ENCODE results near the gene CCDC150.

Gene CCDC150

GRCh38 chr2:196745711-196746110 lies 106.2 kb downstream of the CCDC150 start:
- Histone ChIP-seq H3K9ac (ENCODE audit: low read depth, low read length) (no peak overlapping the region), H3K9me3 (ENCODE audit: control insufficient read depth, insufficient read depth, low read length) (no peaks in the 10 kb centered on the region; the same call in 1 of the 2 replicates), H3K4me1 (ENCODE audit: insufficient read depth, low read length) (0 out of 2 replicates have a peak, but pooled peaks cover 3% of the 10 kb centered on the region), H3K36me3 (ENCODE audit: insufficient read depth, low read length) (no peaks in the 10 kb centered on the region; the same call in 1 of the 2 replicates)

GRCh38 chr2:196747400-196747799 lies 107.9 kb downstream of the CCDC150 start:
- Histone ChIP-seq H3K9ac (ENCODE audit: low read depth, low read length) (no peak overlapping the region), H3K36me3 (ENCODE audit: insufficient read depth, low read length) (no peaks in the 10 kb centered on the region; the same call in 1 of the 2 replicates), H3K9me3 (ENCODE audit: control insufficient read depth, insufficient read depth, low read length) (no peaks in the 10 kb centered on the region; the same call in 1 of the 2 replicates), H3K4me1 (ENCODE audit: insufficient read depth, low read length) (0 out of 2 replicates have a peak, but pooled peaks cover 3% of the 10 kb centered on the region)

GRCh38 chr2:196748123-196748522 lies 108.6 kb downstream of the CCDC150 start:
- no peaks in the 10 kb centered on the region for H3K9me3 ChIP-seq (ENCODE audit: control insufficient read depth, insufficient read depth, low read length)
- H3K36me3 ChIP-seq (ENCODE audit: insufficient read depth, low read length) = no peaks in the 10 kb centered on the region
- no peak overlapping the region for H3K9ac ChIP-seq (ENCODE audit: low read depth, low read length)
- H3K4me1 ChIP-seq (ENCODE audit: insufficient read depth, low read length) = 0 out of 2 replicates have a peak, but pooled peaks cover under 1% of the 10 kb centered on the region

GRCh38 chr2:196750291-196750923 lies 110.9 kb downstream of the CCDC150 start:
- H3K9ac ChIP-seq (ENCODE audit: low read depth, low read length) = no peak overlapping the region
- H3K4me1 ChIP-seq (ENCODE audit: insufficient read depth, low read length) = no peaks in the 10 kb centered on the region
- H3K9me3 ChIP-seq (ENCODE audit: control insufficient read depth, insufficient read depth, low read length) = no peaks in the 10 kb centered on the region
- no peaks in the 10 kb centered on the region for H3K36me3 ChIP-seq (ENCODE audit: insufficient read depth, low read length)

- Histone ChIP-seq H3K9me3 (ENCODE audit: control insufficient read depth, insufficient read depth, low read length) (no peaks in the 10 kb centered on the region), H3K36me3 (ENCODE audit: insufficient read depth, low read length) (no peaks in the 10 kb centered on the region), H3K9ac (ENCODE audit: low read depth, low read length) (no peak overlapping the region), H3K4me1 (ENCODE audit: insufficient read depth, low read length) (no peaks in the 10 kb centered on the region)
Observed at GRCh38 chr2:196750977-196751631, 111.6 kb downstream of the CCDC150 start.

- no peak overlapping the region for H3K9ac ChIP-seq (ENCODE audit: low read depth, low read length)
- H3K4me1 ChIP-seq (ENCODE audit: insufficient read depth, low read length) = no peaks in the 10 kb centered on the region
- H3K9me3 ChIP-seq (ENCODE audit: control insufficient read depth, insufficient read depth, low read length) = no peaks in the 10 kb centered on the region
- peaks cover 4% of the 10 kb centered on the region for H3K36me3 ChIP-seq (ENCODE audit: insufficient read depth, low read length)
Observed at GRCh38 chr2:196758474-196759377, 119.2 kb downstream of the CCDC150 start.

- Histone ChIP-seq H3K4me1 (ENCODE audit: insufficient read depth, low read length) (no peaks in the 10 kb centered on the region), H3K36me3 (ENCODE audit: insufficient read depth, low read length) (peaks cover 4% of the 10 kb centered on the region), H3K9ac (ENCODE audit: low read depth, low read length) (no peak overlapping the region), H3K9me3 (ENCODE audit: control insufficient read depth, insufficient read depth, low read length) (no peaks in the 10 kb centered on the region)
Observed at GRCh38 chr2:196759378-196759706, 119.8 kb downstream of the CCDC150 start.

GRCh38 chr2:196767101-196767500 lies 127.6 kb downstream of the CCDC150 start:
- Histone ChIP-seq H3K9me3 (ENCODE audit: control insufficient read depth, insufficient read depth, low read length) (no peaks in the 10 kb centered on the region), H3K4me1 (ENCODE audit: insufficient read depth, low read length) (no peaks in the 10 kb centered on the region), H3K36me3 (ENCODE audit: insufficient read depth, low read length) (peaks cover 14% of the 10 kb centered on the region), H3K9ac (ENCODE audit: low read depth, low read length) (no peak overlapping the region)

Measured in ES-I3 (cell line).